Fibroblast of villous mesenchyme (primary cell): ENCODE data around the gene PHF12. TPM values are rescaled to one million over a fixed set of nuclear protein-coding genes. Genes with fewer than 3 reads are reported as not detected.

Source experiments
- DNase-seq: peaks from one replicate; pipeline ENCODE4 v3.0.0-alpha.2; 2010; ENCODE audit warnings: low read depth
- H3K4me3 ChIP-seq: 2 replicates; pipeline ENCODE4 v1.5.1; 2011; ENCODE audit warnings: low read depth, mild to moderate bottlenecking, low read length
- total RNA-seq: library from RNA; depleted of rRNA; stranded (reverse); fragments of >200 nt; gene quantifications from 2 replicates; pipeline ENCODE4 v1.2.3, GENCODE V29; 2012
- TF ChIP-seq, protein P1 (sequence below): IDR thresholded peaks from 2 replicates; pipeline ENCODE4 v1.5.1; 2012; ENCODE audit warnings: low read depth, mild to moderate bottlenecking, low read length; ENCODE audit not compliant: insufficient read depth

The PHF12 gene
- total RNA-seq, 1 donor, result 22.5 TPM

- no peak overlapping the region for H3K4me3 ChIP-seq
- TF ChIP-seq, protein P1, sequence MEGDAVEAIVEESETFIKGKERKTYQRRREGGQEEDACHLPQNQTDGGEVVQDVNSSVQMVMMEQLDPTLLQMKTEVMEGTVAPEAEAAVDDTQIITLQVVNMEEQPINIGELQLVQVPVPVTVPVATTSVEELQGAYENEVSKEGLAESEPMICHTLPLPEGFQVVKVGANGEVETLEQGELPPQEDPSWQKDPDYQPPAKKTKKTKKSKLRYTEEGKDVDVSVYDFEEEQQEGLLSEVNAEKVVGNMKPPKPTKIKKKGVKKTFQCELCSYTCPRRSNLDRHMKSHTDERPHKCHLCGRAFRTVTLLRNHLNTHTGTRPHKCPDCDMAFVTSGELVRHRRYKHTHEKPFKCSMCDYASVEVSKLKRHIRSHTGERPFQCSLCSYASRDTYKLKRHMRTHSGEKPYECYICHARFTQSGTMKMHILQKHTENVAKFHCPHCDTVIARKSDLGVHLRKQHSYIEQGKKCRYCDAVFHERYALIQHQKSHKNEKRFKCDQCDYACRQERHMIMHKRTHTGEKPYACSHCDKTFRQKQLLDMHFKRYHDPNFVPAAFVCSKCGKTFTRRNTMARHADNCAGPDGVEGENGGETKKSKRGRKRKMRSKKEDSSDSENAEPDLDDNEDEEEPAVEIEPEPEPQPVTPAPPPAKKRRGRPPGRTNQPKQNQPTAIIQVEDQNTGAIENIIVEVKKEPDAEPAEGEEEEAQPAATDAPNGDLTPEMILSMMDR, result no peak
- DNase-seq, result peak; percentile 43
Measured at GRCh38 chr17:28968914-28969295, 17.6 kb upstream of the PHF12 start.

DNA sequence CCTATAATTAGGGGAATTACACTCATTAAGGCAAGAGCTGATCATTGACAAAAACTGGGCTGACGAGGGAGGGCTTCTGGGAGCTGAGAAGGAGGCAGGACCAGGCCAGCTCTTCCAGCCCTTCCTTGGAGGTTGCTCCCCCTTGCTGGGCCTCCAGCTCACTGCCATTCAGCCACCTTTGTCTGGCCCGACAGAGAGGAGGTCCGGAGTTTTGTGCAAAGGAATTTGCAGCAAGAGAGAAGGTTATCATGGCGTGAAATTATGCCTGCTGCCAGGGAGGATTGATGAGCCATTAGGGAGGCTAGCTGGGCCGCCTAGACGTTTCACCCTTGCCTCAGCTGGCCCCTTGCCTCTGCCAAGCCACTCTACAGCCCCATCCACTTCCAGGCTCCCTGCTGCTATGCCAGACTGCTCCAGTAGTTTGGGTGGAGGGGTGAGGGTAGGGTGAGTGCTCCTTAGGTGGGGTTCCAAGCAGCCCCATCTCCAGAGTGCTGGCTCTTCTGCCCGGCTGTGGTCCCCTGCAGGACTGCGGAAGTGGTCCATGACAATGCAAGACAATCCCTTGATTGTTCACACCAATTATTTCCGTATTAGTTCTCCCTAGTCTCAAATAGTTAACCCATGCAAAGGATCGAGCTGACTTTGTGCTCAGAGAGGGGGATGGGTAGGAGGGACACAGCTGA lies 17.1 kb upstream of the PHF12 start:
- no peak for DNase-seq
- H3K4me3 ChIP-seq, result no peak overlapping the region
- TF ChIP-seq, protein P1, result no peak

GRCh38 chr17:28967221-28968135 lies 16.2 kb upstream of the PHF12 start:
- no peak overlapping the region for H3K4me3 ChIP-seq
- TF ChIP-seq, protein P1, result no peak
- DNase-seq, result no peak

DNA sequence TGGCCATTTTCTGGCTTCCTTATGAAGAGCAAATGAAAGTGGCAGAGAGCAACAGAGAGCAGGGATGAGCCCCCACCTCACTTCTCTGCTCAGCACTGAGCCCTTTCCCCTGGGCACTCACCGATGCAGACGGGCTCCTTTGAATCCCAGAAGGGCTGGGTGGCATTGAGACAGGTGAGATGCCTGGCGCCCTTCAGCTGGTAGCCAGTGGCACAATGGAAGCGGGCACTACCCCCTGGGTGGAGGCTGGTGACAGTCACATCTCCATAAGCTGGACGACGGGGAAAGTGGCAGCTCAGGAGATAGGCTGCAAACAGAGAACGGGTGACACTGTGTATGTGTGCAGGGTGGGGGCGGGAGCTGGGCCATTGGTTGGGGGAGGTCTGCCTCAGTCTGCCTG lies 12.5 kb upstream of the PHF12 start:
- no peak for DNase-seq
- TF ChIP-seq, protein P1, result no peak
- no peak overlapping the region for H3K4me3 ChIP-seq

DNA sequence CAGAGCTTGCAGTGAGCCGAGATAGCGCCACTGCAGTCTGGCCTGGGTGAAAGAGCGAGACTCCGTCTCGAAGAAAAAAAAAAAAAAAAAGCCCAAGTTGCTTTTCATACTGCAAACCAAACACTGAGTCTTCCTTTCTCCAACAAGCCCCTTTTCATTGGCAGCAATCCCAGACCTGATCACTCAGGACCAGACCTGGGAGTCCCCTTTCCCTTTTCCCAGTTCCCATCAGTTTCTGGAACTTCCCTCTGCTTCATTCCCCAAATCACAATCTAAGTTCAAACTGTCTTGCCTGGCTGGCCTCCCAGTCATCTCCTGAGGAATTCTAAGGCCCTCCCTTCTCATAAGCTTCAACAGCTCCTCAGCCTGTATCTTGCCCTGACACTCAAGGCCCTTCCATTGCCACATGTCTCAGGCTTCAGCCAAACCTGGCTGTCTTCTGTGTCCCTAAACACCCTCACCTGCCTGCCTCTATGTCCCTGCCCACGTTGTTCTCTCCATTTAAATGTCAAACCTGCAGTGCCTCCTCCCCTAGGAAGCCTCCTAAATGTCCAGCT lies 11.8 kb upstream of the PHF12 start:
- no peak overlapping the region for H3K4me3 ChIP-seq
- TF ChIP-seq, protein P1, result no peak
- DNase-seq, result peak; percentile 8

GRCh38 chr17:28961391-28961790 lies 10.1 kb upstream of the PHF12 start:
- TF ChIP-seq, protein P1, result no peak
- no peak for DNase-seq
- H3K4me3 ChIP-seq, result no peak overlapping the region
